CD4-positive, alpha-beta T cell (primary cell): ENCODE measurements around the gene ACOT2. TPM values are rescaled to one million over a fixed set of nuclear protein-coding genes. Genes with fewer than 3 reads are reported as not detected.

ENCODE experiments used
- ATAC-seq: fragments of 200-7000 bp; cut with Tn5 transposase; one replicate; pipeline ENCODE4 v1.10.0; 2022; ENCODE audit warnings: mild to moderate bottlenecking; ENCODE audit not compliant: poor library complexity
- CTCF ChIA-PET: fragments of 350-600 bp; sonication (Branson Sonifier 250); formaldehyde crosslinking; loops from one replicate; lab custom pipeline; 2021; ENCODE audit warnings: antibody characterized with exemption, inconsistent platforms; lab: Charles Lee
- POLR2A ChIA-PET: fragments of 350-600 bp; sonication (Branson Sonifier 250); formaldehyde crosslinking; loops from one replicate; lab custom pipeline; 2021; ENCODE audit warnings: antibody characterized with exemption, inconsistent platforms; lab: Charles Lee
- DNase-seq, 14 experiments: peaks; one replicate each; pipeline ENCODE4 v3.0.0-alpha.2; 2013 to 2020; ENCODE audit warnings: mixed read lengths in 2 of 14
- H3K27ac ChIP-seq, 2 donors: one replicate each; pipeline versions ENCODE4 v1.5.1 to v1.7.0; 2013; ENCODE audit warnings: low read length in 2 of 2, low read depth in 1 of 2, mild to moderate bottlenecking in 1 of 2
- H3K27me3 ChIP-seq, 2 experiments: 1 replicate in 1 of 2; 2 replicates in 1 of 2; pipeline versions ENCODE4 v1.6.1 to v1.7.0; 2013; ENCODE audit warnings: low read length in 2 of 2, control low read depth in 1 of 2, mild to moderate bottlenecking in 1 of 2, moderate library complexity in 1 of 2; ENCODE audit not compliant: insufficient read depth in 2 of 2, control insufficient read depth in 1 of 2
- H3K36me3 ChIP-seq: one replicate; pipeline ENCODE4 v1.6.1; 2013; ENCODE audit warnings: low read length, control low read depth; ENCODE audit not compliant: insufficient read depth
- H3K4me1 ChIP-seq: one replicate; pipeline ENCODE4 v1.6.1; 2013; ENCODE audit warnings: low read length, control low read depth; ENCODE audit not compliant: insufficient read depth
- H3K4me3 ChIP-seq: one replicate; pipeline ENCODE4 v1.5.1; 2013; ENCODE audit warnings: mild to moderate bottlenecking, low read length, moderate library complexity
- H3K9me3 ChIP-seq, 2 experiments: 1 replicate in 1 of 2; 2 replicates in 1 of 2; pipeline versions ENCODE4 v1.6.1 to v1.7.0; 2013; ENCODE audit warnings: low read length in 2 of 2, mild to moderate bottlenecking in 2 of 2, control low read depth in 1 of 2, moderate library complexity in 1 of 2; ENCODE audit not compliant: control insufficient read depth in 1 of 2, insufficient read depth in 1 of 2
- H3K27ac Mint-ChIP-seq: one replicate; pipeline ENCODE4 v1.8.0; 2020; ENCODE audit warnings: mixed read lengths
- H3K27me3 Mint-ChIP-seq: one replicate; pipeline ENCODE4 v1.8.0; 2021; ENCODE audit warnings: mixed read lengths
- H3K36me3 Mint-ChIP-seq: one replicate; pipeline ENCODE4 v1.8.0; 2021; ENCODE audit warnings: low read depth, mixed read lengths
- H3K4me1 Mint-ChIP-seq: one replicate; pipeline ENCODE4 v1.8.0; 2021; ENCODE audit warnings: low read depth, mixed read lengths
- H3K4me3 Mint-ChIP-seq: one replicate; pipeline ENCODE4 v1.8.0; 2020; ENCODE audit warnings: mild to moderate bottlenecking, mixed read lengths
- H3K9me3 Mint-ChIP-seq: one replicate; pipeline ENCODE4 v1.8.0; 2020; ENCODE audit warnings: mixed read lengths
- intact Hi-C, 2 experiments: fragments of 100-400 bp; cut with DNase I in 1 of 2; cut with micrococcal nuclease in 1 of 2; formaldehyde crosslinking; loops; one replicate each; pipeline versions ENCODE4 v1.15.1 to v1.9.0; 2023 to 2025; cut with DNase I, micrococcal nuclease
- total RNA-seq, 174 experiments: library from RNA in 2 of 174; stranded (reverse) in 2 of 174; gene quantifications; one replicate each; pipeline ENCODE4 v1.2.3 and lab custom pipeline; 2021 to 2026
- TF ChIP-seq, protein P1 (sequence below): fragments of 200-600 bp; IDR thresholded peaks from one replicate; pipeline ENCODE4 v1.8.0; 2022; ENCODE audit warnings: antibody characterized with exemption, mild to moderate bottlenecking

Gene ACOT2
- total RNA-seq, 2 experiments from 2014 or later: 16.1 to 17.6 TPM

GRCh38 chr14:73602994-73603393, 34.0 kb downstream of the ACOT2 start:
- TF ChIP-seq, protein P1, sequence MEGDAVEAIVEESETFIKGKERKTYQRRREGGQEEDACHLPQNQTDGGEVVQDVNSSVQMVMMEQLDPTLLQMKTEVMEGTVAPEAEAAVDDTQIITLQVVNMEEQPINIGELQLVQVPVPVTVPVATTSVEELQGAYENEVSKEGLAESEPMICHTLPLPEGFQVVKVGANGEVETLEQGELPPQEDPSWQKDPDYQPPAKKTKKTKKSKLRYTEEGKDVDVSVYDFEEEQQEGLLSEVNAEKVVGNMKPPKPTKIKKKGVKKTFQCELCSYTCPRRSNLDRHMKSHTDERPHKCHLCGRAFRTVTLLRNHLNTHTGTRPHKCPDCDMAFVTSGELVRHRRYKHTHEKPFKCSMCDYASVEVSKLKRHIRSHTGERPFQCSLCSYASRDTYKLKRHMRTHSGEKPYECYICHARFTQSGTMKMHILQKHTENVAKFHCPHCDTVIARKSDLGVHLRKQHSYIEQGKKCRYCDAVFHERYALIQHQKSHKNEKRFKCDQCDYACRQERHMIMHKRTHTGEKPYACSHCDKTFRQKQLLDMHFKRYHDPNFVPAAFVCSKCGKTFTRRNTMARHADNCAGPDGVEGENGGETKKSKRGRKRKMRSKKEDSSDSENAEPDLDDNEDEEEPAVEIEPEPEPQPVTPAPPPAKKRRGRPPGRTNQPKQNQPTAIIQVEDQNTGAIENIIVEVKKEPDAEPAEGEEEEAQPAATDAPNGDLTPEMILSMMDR: no peak
- intact Hi-C loops: no loop called here
- no peaks in the 10 kb centered on the region for H3K36me3 Mint-ChIP-seq
- no peak for ATAC-seq
- no peak overlapping the region for H3K4me3 Mint-ChIP-seq
- Histone ChIP-seq H3K27me3 (no peaks in the 10 kb centered on the region), H3K4me1 (no peaks in the 10 kb centered on the region), H3K27ac (no peak overlapping the region), H3K9me3 (no peaks in the 10 kb centered on the region), H3K4me3 (no peak overlapping the region), H3K36me3 (no peaks in the 10 kb centered on the region)
- H3K9me3 Mint-ChIP-seq: no peaks in the 10 kb centered on the region
- CTCF ChIA-PET: interaction anchor here (0.5 kb wide), 1 partner anchor 32 kb away, joined by 3 read pairs; no protein-coding TSS in a partner anchor
- POLR2A ChIA-PET: no interaction called here
- no peak overlapping the region for H3K27ac Mint-ChIP-seq
- no peaks in the 10 kb centered on the region for H3K4me1 Mint-ChIP-seq
- DNase-seq: no peak
- no peaks in the 10 kb centered on the region for H3K27me3 Mint-ChIP-seq

DNA sequence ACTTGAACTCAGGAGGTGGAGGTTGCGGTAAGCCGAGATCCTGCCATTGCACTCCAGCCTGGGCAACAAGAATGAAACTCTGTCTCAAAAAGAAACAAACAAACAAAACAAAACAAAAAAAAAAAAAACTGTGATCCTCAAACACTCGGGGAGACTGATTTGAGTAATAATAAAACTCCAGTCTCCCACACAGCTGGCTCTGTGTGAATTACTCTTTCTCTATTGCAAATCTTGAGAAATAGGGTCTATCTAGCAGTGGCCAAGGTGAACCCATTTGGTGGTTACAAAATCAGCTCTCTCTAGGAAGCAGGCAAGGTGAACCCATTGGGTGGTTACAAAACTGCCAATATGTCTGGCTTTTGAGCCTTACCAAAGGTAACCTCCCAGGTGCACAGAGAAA, 37.3 kb downstream of the ACOT2 start:
- H3K4me3 Mint-ChIP-seq: no peak overlapping the region
- H3K9me3 Mint-ChIP-seq: no peaks in the 10 kb centered on the region
- POLR2A ChIA-PET: interaction anchor here (1.2 kb wide), 1 partner anchor 245 kb away, joined by 3 read pairs; the partner anchor contains the start of gene PTGR2

GRCh38 chr14:73607241-73607640, 38.2 kb downstream of the ACOT2 start:
- no peaks in the 10 kb centered on the region for H3K9me3 Mint-ChIP-seq
- peaks cover 4% of the 10 kb centered on the region for H3K4me1 ChIP-seq
- H3K27ac ChIP-seq: no peak overlapping the region
- ChIA-PET CTCF (no interaction called here), POLR2A (no interaction called here)
- no peaks in the 10 kb centered on the region for H3K36me3 ChIP-seq
- H3K4me3 ChIP-seq: no peak overlapping the region
- no peaks in the 10 kb centered on the region for H3K9me3 ChIP-seq
- ATAC-seq (no peak), DNase-seq (no peak)
- no peaks in the 10 kb centered on the region for H3K27me3 ChIP-seq
- H3K27me3 Mint-ChIP-seq: no peaks in the 10 kb centered on the region
- H3K4me3 Mint-ChIP-seq: no peak overlapping the region
- H3K36me3 Mint-ChIP-seq: no peaks in the 10 kb centered on the region
- H3K4me1 Mint-ChIP-seq: no peaks in the 10 kb centered on the region
- TF ChIP-seq, protein P1: no peak
- no peak overlapping the region for H3K27ac Mint-ChIP-seq
- intact Hi-C loops: no loop called here

More for the DNA sequence above, 37.3 kb downstream of the ACOT2 start:
- Mint-ChIP-seq H3K27ac (no peak overlapping the region), H3K36me3 (no peaks in the 10 kb centered on the region), H3K27me3 (no peaks in the 10 kb centered on the region), H3K4me1 (no peaks in the 10 kb centered on the region)
- intact Hi-C loops: no loop called here
- no peaks in the 10 kb centered on the region for H3K36me3 ChIP-seq
- ATAC-seq: no peak
- no peak overlapping the region for H3K4me3 ChIP-seq
- TF ChIP-seq, protein P1: no peak
- CTCF ChIA-PET: no interaction called here
- DNase-seq: no peak
- H3K27ac ChIP-seq: no peak overlapping the region
- H3K4me1 ChIP-seq: no peaks in the 10 kb centered on the region
- no peaks in the 10 kb centered on the region for H3K9me3 ChIP-seq
- H3K27me3 ChIP-seq: no peaks in the 10 kb centered on the region
